Pulmonary artery endothelial cell (primary cell): ENCODE measurements around the gene GPSM1. TPM values are rescaled to one million over a fixed set of nuclear protein-coding genes. Genes with fewer than 3 reads are reported as not detected.

Experiments
- total RNA-seq: library from RNA; depleted of rRNA; stranded (reverse); fragments of >200 nt; gene quantifications from 2 replicates; pipeline ENCODE4 v1.2.3, GENCODE V29; 2014

Gene GPSM1
- total RNA-seq, 1 donor from 2014 or later: 32.1 TPM

Other genes with a start within 250 kb of the GPSM1 start
- 20.7 and 25.5 TPM in 2 replicates for gene NACC2, start 232.2 kb upstream of the GPSM1 start, total RNA-seq
- gene TMEM250, start 208.7 kb upstream of the GPSM1 start, total RNA-seq: 72.3 and 75.4 TPM in 2 replicates
- not detected in 2 replicates for gene LHX3, start 122.4 kb upstream of the GPSM1 start, total RNA-seq
- gene QSOX2, start 81.7 kb upstream of the GPSM1 start, total RNA-seq: 12.4 and 15.4 TPM in 2 replicates
- gene CCDC187, start 23.4 kb upstream of the GPSM1 start, total RNA-seq: not detected in 2 replicates
- gene DNLZ, start 36.2 kb downstream of the GPSM1 start, total RNA-seq: 15.7 and 32.4 TPM in 2 replicates
- 0.59 and 1.1 TPM in 2 replicates for gene CARD9, start 46.1 kb downstream of the GPSM1 start, total RNA-seq
- gene SNAPC4, start 72.6 kb downstream of the GPSM1 start, total RNA-seq: 7.8 and 10.5 TPM in 2 replicates
- gene ENTR1, start 83.1 kb downstream of the GPSM1 start, total RNA-seq: 37.6 and 44.7 TPM in 2 replicates
- gene PMPCA, start 83.1 kb downstream of the GPSM1 start, total RNA-seq: 63.0 and 65.5 TPM in 2 replicates
- 5.8 and 8.7 TPM in 2 replicates for gene INPP5E, start 112.3 kb downstream of the GPSM1 start, total RNA-seq
- 18.8 and 19.9 TPM in 2 replicates for gene SEC16A, start 155.5 kb downstream of the GPSM1 start, total RNA-seq
- gene NOTCH1, start 218.5 kb downstream of the GPSM1 start, total RNA-seq: 70.7 and 92.1 TPM in 2 replicates